Stimulated activated CD4-positive, alpha-beta T cell treated with anti-CD3 and anti-CD28 coated beads, Interleukin-12 subunit alpha, Interleukin-12 subunit beta, amount 100 ng/mL, for 48 hours (primary cell): ENCODE results near the gene MYH7B.

Experiments used
- DNase-seq, 3 donors: peaks; one replicate each; pipeline ENCODE4 v3.0.0-alpha.2; 2020; ENCODE audit warnings: low read depth in 2 of 3, low spot score in 1 of 3

The MYH7B gene

DNA sequence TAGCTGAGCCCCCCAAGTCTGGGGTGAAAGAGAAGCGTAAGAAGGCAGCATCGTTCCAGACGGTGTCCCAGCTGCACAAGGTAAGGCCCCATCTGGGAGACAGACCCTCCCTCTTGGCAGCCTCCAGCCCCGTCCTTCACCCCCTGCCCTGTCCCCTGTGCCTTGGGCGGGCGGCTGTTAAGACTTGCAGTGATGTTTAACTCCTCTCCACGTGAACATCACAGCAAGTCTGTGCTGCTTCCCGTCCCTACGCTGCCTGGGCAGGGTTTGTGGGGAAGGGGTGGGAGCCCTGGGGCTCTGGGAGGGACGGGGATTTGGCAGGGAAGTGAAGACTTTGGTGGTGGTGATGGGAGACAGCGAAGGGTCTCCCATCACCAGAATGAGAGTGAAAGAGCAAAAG, 34.6 kb downstream of the MYH7B start:
- DNase-seq: no peak

DNA sequence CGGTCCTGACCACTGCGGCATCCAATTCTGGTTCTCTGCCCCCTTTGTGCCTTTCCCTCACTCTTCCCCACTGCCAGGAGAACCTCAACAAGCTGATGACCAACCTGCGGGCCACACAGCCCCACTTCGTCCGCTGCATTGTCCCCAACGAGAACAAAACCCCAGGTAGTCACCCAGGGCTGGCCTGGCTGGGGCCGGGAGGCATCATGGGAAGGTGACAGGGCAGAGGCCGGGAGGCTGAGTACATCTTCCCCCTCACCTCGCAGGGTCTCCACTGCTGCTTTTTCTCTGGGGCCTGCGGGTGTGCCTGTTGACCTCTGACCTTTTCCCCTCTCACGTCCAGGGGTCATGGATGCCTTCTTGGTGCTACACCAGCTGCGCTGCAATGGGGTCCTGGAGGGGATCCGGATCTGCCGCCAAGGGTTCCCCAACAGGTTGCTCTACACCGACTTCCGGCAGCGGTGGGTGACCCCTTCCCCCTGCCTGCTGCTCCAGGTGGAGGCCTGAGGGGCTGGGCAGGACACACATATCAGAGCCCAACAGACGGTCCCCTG, 35.1 kb downstream of the MYH7B start:
- DNase-seq: no peak

DNA sequence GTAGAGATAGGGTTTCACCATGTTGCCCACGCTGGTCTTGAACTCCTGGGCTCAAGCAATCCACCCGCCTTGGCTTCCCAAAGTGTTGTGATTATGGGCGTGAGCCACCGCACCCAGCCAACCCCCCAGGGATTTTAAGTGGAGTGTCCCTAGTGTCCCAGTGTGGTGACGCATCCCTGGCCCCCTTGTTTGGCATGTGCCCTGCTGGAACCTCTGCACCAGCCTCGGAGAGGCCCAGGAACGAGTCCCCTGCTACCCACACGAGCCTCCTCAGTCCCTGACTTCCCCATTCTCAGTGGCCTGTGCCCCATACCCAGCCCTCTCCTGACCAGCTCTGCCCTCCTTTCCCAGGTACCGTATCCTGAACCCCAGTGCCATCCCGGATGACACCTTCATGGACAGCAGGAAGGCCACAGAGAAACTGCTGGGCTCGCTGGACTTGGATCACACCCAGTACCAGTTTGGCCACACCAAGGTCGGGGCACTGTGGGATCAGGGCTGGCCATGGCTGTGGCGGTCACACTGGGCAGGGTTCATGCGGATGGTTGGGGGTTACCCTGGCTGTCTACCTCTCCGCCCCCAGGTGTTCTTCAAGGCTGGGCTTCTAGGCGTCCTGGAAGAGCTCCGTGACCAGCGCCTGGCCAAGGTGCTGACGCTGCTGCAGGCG, 37.2 kb downstream of the MYH7B start:
- no peak for DNase-seq

DNA sequence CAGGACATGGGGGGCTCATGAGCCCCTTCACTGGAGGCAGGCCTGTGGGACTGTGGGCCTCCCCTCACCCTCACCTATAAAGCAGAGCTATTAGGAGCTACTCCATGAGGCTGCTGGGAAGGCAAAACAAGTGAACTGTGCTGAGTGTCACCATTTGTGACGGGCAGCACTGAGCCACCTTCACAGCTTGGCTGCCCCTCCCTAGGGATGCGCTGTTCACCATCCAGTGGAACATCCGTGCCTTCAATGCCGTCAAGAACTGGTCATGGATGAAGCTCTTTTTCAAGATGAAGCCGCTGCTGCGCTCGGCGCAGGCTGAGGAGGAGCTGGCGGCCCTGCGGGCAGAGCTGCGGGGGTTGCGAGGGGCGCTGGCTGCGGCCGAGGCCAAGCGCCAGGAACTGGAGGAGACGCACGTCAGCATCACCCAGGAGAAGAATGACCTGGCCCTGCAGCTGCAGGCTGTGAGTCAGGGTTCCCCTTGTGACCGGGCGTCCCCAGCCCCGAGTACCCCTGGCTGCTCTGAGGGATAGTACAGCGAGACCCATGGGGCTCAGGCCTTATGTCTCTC, 38.4 kb downstream of the MYH7B start:
- no peak for DNase-seq

DNA sequence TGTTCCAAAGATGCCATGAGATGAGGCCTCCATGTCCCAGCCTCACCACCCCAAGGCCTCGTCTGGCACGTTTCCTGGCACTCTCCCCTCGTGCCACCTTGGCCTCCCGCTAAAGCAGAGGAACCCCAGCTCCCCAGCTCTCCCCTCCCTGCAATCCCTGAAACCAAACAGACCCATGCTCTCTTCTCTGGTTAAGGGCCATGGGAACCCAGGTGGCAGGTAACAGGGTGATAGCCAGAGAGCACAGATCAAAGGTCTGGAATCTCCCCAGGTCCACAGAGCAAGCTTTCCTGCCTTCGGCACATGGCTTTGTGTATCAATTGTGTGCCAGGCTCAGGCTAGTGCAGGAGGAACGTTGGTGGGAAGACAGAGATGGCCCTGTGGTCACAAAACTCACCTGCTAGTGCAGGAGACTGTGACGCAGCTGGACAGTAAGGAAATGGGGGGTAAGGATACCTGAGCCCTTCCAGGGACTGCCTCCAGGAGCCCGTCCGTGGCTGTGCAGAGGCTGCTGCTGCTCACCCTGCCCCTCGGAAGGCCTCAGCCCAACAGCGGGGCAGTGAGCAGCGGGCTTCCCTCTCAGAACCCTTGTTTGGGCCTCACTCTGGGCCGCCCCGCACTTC, 39.0 kb downstream of the MYH7B start:
- no peak for DNase-seq

GRCh38 chr20:34995192-34995591, 39.5 kb downstream of the MYH7B start:
- DNase-seq: no peak

DNA sequence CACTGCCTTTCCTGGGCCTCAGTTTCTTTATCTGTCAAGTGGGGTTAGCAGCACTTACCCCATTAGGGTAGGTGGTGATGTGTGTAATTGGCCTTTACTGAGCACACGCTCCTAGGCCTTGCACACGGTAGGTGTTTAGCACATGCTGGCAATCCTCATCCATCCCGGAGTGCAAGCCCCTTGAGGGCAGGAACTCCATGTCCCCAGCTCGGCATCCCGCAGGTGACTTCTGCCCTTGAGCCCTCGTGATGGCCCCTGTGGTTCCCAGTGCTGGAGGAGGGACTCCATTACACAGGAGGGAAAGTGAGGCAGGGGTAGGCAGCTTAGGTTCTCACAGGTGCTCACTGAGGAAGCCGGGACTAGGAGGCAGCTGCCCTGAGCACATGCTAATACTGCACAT, 40.0 kb downstream of the MYH7B start:
- no peak for DNase-seq

GRCh38 chr20:34996243-34997028, 40.8 kb downstream of the MYH7B start:
- DNase-seq: no peak

- no peak for DNase-seq
Observed at GRCh38 chr20:34997131-34997561, 41.5 kb downstream of the MYH7B start.

DNA sequence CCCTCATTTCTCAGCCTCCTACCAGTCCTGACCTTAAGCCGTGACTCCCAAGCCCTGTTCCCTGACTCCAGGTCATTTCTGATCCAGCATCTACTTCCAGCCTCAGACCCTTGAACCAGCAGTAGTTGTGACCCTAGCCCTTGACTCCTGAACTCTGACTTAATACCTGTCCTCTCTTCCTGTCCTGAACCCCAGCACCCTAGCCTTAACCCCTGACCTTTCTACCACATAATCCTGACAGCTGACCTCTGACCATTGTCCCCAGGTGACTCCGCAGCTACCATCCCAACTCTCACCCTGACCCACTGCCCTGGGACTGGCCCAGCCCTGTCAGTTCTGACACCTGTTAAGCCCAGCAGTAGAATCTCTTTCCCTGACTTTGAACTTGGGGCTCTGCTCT, 42.1 kb downstream of the MYH7B start:
- DNase-seq: no peak

DNA sequence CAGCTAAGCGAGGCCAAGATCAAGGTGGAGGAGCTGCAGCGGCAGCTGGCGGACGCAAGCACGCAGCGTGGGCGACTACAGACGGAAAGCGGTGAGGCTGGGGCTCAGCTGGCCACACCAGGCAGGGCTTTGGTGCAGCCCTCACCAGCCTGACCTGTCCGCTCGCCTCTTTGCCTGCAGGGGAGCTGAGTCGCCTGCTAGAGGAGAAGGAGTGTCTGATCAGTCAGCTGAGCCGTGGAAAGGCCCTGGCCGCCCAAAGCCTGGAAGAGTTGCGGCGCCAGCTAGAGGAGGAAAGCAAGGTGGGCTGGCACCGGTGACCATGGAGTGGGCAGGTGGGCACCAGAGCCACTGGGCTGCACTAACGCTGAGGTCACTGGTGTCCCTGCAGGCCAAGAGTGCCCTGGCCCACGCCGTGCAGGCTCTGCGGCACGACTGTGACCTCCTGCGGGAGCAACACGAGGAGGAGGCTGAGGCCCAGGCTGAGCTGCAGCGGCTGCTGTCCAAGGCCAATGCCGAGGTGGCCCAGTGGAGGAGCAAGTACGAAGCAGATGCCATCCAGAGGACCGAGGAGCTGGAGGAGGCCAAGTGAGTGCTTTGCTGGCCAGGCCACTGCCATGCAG, 42.8 kb downstream of the MYH7B start:
- no peak for DNase-seq

- no peak for DNase-seq
Observed at GRCh38 chr20:34999021-34999451, 43.4 kb downstream of the MYH7B start.

GRCh38 chr20:34999782-35000181, 44.1 kb downstream of the MYH7B start:
- no peak for DNase-seq

- no peak for DNase-seq
Observed at GRCh38 chr20:35000311-35000921, 44.7 kb downstream of the MYH7B start.

GRCh38 chr20:35000922-35001595, 45.4 kb downstream of the MYH7B start:
- no peak for DNase-seq

- no peak for DNase-seq
Observed at GRCh38 chr20:35001596-35002362, 46.1 kb downstream of the MYH7B start.

DNA sequence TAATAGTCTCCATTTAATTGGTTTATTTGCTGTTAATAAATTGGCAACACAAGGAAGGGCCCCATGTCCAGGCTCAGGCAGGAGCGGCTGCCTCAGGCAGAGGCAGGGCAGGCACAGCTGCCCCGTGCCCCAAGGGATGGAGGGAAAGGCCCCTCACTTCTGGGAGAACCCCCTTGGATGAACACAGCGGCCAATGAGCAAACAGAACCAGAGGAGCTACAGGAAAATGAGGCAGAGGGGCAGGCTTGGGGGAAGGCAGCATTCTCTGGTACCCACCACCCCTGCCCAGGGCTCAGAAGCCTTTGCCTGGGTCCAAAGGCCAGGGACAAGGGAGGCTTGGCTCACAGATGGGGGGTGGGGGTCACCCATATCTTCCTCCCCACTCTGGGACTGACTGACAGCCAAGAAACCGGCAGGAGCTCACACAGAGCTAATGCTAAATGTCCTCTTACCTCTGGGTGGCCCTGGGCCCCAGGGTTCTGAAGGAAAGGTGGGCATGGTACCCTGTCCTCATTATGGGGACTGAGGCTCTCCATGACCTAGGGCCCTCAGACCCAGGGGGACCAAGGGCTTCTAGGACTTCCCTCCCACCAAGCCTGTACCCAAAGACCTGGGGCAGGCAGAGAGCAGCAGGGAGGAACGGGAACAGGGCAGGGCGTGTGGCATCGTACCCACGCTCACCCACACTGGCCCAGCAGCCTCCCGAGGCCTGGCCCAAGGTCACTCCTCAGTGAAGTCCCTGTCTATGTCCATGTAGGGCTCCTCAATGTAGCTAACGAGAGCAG, 47.0 kb downstream of the MYH7B start:
- DNase-seq: no peak

DNA sequence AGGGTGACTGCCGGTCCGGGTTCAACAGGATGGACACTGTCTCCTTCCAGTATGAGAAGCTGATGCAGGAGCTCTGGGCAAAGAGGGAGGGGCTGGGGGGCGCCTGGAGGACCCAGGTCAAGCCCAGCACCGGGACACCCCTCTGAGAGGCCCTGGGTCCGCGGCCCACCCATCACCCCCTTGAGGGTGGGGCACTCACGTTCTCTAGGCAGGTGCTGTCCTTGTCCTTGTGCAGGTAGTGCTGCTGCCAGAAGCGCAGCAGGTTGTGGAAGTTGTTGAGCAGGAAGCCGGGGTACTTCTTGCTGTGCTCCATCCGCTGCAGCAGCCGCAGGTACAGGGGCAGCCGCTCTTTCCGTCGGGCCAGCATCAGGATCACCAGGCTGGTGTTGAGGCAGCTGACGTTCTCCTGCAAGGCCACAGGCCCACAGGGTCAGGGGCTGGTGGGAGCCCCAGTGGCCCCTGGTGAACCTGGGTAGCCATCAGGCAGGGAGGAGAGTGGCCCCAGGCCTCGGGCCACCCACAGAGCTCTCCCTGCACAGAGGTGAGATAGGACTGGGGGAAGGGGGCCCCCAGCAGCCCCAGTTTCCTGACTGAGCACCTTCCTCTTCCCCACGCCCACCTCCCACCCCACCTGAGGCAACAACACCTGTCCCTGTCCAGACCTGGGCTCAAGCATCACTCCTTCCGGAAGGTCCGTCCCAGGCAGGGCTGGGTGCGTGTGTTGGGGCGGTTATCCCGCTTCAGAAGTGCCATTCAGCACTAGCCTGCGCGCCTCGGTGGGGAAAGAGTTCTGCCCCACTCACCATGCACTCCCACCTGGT, 47.8 kb downstream of the MYH7B start:
- no peak for DNase-seq
